Gastrocnemius medialis (tissue), 4 donors: Measurements from ENCODE around the gene EGLN1. TPM values are rescaled to one million over a fixed set of nuclear protein-coding genes. Genes with fewer than 3 reads are reported as not detected.

Experiments used
- ATAC-seq, 2 donors: fragments of 150-250 bp; one replicate each; pipeline ENCODE4 v1.9.1; 2016
- DNase-seq, 2 donors: peaks; one replicate each; pipeline ENCODE4 v3.0.0-alpha.2; 2019
- H3K27ac ChIP-seq, 4 donors: fragments of 200-600 bp; sonication (generic); 1 replicate in 1 of 4; 2 replicates in 3 of 4; pipeline ENCODE4 v1.5.1; 2016 to 2018; ENCODE audit warnings: mild to moderate bottlenecking in 2 of 4, moderate library complexity in 1 of 4
- H3K27me3 ChIP-seq, 3 donors: fragments of 200-600 bp; sonication (generic) in 2 of 3; 1 replicate in 1 of 3; 2 replicates in 2 of 3; pipeline versions ENCODE4 v1.5.1 to v1.6.0; 2016 to 2019; ENCODE audit warnings: mild to moderate bottlenecking in 1 of 3, moderate library complexity in 1 of 3
- H3K36me3 ChIP-seq, 2 donors: fragments of 200-600 bp; sonication (generic) in 1 of 2; one replicate each; pipeline ENCODE4 v1.5.1; 2017 to 2018
- H3K4me1 ChIP-seq, 2 donors: fragments of 200-600 bp; sonication (generic) in 1 of 2; one replicate each; pipeline ENCODE4 v1.5.1; 2016 to 2017; ENCODE audit warnings: mild to moderate bottlenecking in 2 of 2
- H3K4me3 ChIP-seq, 4 donors: fragments of 200-600 bp; sonication (generic) in 3 of 4; 1 replicate in 1 of 4; 2 replicates in 3 of 4; pipeline ENCODE4 v1.5.1; 2016 to 2019; ENCODE audit warnings: mild to moderate bottlenecking in 2 of 4
- H3K9me3 ChIP-seq, 3 donors: fragments of 200-600 bp; sonication (generic) in 2 of 3; 1 replicate in 1 of 3; 2 replicates in 2 of 3; pipeline ENCODE4 v1.5.1; 2016 to 2019
- POLR2A ChIP-seq, 2 donors: fragments of 450-650 bp; IDR thresholded peaks; one replicate each; pipeline ENCODE4 v1.6.1; 2017; ENCODE audit warnings: antibody characterized with exemption in 2 of 2, mild to moderate bottlenecking in 2 of 2, moderate library complexity in 2 of 2
- in situ Hi-C, 4 donors: fragments of 200-750 bp; cut with MboI; loops; one replicate each; pipeline versions ENCODE4 v1.15.0 to v1.8.0; 2017; ENCODE audit warnings: low sequenced_read_pairs in 4 of 4
- intact Hi-C: fragments of 100-400 bp; cut with DNase I; formaldehyde crosslinking; loops from one replicate; pipeline ENCODE4 v1.15.1; 2023; ENCODE audit warnings: low total_unique reads
- total RNA-seq, 4 donors: library from RNA; depleted of rRNA; stranded (reverse); fragments of >200 nt; gene quantifications; one replicate each; pipeline versions ENCODE4 v1.1.0 to v1.2.3, GENCODE V29; 2016
- TF ChIP-seq, protein P1 (sequence below), 5 experiments: fragments of 450-650 bp in 3 of 5; fragments of 200-600 bp in 2 of 5; sonication (generic) in 2 of 5; IDR thresholded peaks in 4 of 5; conservative IDR thresholded peaks in 1 of 5; 1 replicate in 4 of 5; 2 replicates in 1 of 5; pipeline ENCODE4 v1.5.1; 2016 to 2019; ENCODE audit warnings: antibody characterized with exemption in 5 of 5, mild to moderate bottlenecking in 3 of 5, moderate library complexity in 3 of 5

The EGLN1 gene
- total RNA-seq, 4 donors from 2014 or later = 500 to 862 (median 706) TPM

DNA sequence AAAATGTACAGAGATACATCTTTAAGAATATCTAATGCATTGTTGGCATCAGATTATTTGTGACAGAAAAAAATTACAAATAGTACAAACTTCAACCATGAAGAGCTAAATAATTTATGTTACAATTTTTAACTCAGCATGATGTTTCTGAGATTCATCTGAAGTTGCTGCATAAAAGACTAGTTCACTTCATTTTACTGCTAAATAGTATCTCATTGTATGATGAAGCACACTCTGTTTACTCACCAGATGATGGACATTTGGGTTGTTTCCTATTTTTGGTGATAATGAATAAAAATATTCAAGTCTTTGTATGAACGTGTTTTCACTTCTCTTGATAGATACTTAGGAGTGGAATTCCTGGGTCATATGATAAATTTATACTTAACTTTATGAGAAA lies 20.6 kb downstream of the EGLN1 start:
- no peak for TF ChIP-seq POLR2A (IDR thresholded peaks at IDR 0.05)
- TF ChIP-seq, protein P1, sequence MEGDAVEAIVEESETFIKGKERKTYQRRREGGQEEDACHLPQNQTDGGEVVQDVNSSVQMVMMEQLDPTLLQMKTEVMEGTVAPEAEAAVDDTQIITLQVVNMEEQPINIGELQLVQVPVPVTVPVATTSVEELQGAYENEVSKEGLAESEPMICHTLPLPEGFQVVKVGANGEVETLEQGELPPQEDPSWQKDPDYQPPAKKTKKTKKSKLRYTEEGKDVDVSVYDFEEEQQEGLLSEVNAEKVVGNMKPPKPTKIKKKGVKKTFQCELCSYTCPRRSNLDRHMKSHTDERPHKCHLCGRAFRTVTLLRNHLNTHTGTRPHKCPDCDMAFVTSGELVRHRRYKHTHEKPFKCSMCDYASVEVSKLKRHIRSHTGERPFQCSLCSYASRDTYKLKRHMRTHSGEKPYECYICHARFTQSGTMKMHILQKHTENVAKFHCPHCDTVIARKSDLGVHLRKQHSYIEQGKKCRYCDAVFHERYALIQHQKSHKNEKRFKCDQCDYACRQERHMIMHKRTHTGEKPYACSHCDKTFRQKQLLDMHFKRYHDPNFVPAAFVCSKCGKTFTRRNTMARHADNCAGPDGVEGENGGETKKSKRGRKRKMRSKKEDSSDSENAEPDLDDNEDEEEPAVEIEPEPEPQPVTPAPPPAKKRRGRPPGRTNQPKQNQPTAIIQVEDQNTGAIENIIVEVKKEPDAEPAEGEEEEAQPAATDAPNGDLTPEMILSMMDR (IDR thresholded peaks at IDR 0.05 in 4 of 5, conservative IDR thresholded peaks at IDR 0.05 in 1 of 5) = no peak
- Histone ChIP-seq H3K9me3 (no peaks in the 10 kb centered on the region), H3K36me3 (peaks cover 0 to 15% of the 10 kb centered on the region in 2 donors), H3K27me3 (no peaks in the 10 kb centered on the region), H3K4me3 (no peak overlapping the region), H3K4me1 (peaks cover 86 to 89% of the 10 kb centered on the region in 2 donors), H3K27ac (peak overlapping the region in 2 of 4 donors; percentile 14 to 25)
- in situ Hi-C loops = no loop called here
- intact Hi-C loops = no loop called here
- DNase-seq = no peak
- no peak for ATAC-seq

DNA sequence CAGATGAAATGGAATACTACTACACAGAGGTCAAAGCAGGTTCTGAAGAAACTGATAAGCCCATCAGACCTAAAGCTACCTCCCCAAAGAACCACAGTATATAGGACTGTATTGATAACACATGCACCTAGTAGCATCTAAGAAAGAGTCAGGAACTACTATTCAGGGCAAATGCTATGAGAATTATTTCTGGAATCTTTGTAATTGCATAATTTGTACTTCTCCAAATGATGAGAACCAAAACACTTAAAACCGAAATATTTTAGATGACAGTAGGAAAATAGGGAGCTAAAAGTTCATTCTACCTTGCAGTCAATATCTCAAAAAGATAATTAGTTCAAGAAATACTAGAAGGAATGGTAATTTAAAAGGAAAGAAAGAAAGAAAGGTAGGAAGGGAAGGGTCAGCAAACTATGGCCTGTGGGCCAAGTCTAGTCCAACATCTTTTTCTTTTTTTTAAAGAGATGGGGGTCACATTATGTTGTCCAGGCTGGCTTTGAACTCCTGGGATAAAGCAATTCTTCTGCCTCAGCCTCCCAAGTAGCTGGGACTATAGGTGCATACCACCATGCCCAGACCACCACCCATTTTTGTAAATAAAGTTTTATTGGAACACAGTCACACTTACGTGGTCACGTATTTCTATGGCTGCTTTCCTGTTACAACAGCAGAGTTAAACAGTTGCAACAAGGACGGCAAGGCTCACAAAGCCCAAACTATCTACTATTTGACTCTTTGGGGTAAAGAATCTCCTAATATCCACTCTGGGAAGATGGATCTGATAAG lies 24.0 kb downstream of the EGLN1 start:
- TF ChIP-seq POLR2A (IDR thresholded peaks at IDR 0.05) = no peak
- TF ChIP-seq, protein P1 (IDR thresholded peaks at IDR 0.05 in 4 of 5, conservative IDR thresholded peaks at IDR 0.05 in 1 of 5) = no peak
- peaks cover 85 to 96% of the 10 kb centered on the region in 2 donors for H3K4me1 ChIP-seq
- peaks cover 0 to 15% of the 10 kb centered on the region in 2 donors for H3K36me3 ChIP-seq
- no peaks in the 10 kb centered on the region for H3K27me3 ChIP-seq
- no peaks in the 10 kb centered on the region for H3K9me3 ChIP-seq
- H3K27ac ChIP-seq = peak overlapping the region; percentile 65 to 75 (median 70)
- intact Hi-C loops = no loop called here
- DNase-seq (no peak), ATAC-seq (no peak)
- in situ Hi-C loops = no loop called here
- H3K4me3 ChIP-seq = no peak overlapping the region

- in situ Hi-C loops (no loop called here), intact Hi-C loops (no loop called here)
- TF ChIP-seq POLR2A (IDR thresholded peaks at IDR 0.05) = no peak
- TF ChIP-seq, protein P1 (IDR thresholded peaks at IDR 0.05 in 4 of 5, conservative IDR thresholded peaks at IDR 0.05 in 1 of 5) = no peak
- no peak for ATAC-seq
- Histone ChIP-seq H3K9me3 (no peaks in the 10 kb centered on the region), H3K36me3 (peaks cover 0 to 12% of the 10 kb centered on the region in 2 donors), H3K4me1 (peaks cover 82 to 84% of the 10 kb centered on the region in 2 donors), H3K27me3 (no peaks in the 10 kb centered on the region), H3K27ac (peak overlapping the region; percentile 65 to 75 (median 70)), H3K4me3 (peak overlapping the region in 1 of 4 donors; percentile 32)
- DNase-seq = no peak
Measured at GRCh38 chr1:231396643-231397042, 25.4 kb downstream of the EGLN1 start.

GRCh38 chr1:231395998-231396390 lies 26.1 kb downstream of the EGLN1 start:
- ATAC-seq (peak in 1 of 2 donors; percentile 2), DNase-seq (no peak)
- in situ Hi-C loops (no loop called here), intact Hi-C loops (no loop called here)
- Histone ChIP-seq H3K27me3 (no peaks in the 10 kb centered on the region), H3K9me3 (no peaks in the 10 kb centered on the region), H3K27ac (peak overlapping the region; percentile 65 to 75 (median 70)), H3K4me3 (no peak overlapping the region), H3K36me3 (peaks cover 0 to 6% of the 10 kb centered on the region in 2 donors), H3K4me1 (peaks cover 76 to 81% of the 10 kb centered on the region in 2 donors)
- TF ChIP-seq POLR2A (IDR thresholded peaks at IDR 0.05) = no peak
- TF ChIP-seq, protein P1 (IDR thresholded peaks at IDR 0.05 in 4 of 5, conservative IDR thresholded peaks at IDR 0.05 in 1 of 5) = no peak
